Thyroid gland (tissue), 4 donors: ENCODE results near the gene IZUMO4. TPM values are rescaled to one million over a fixed set of nuclear protein-coding genes. Genes with fewer than 3 reads are reported as not detected.

ENCODE experiments used
- DNase-seq, 2 donors: peaks; one replicate each; pipeline ENCODE4 v3.0.0-alpha.2; 2019
- H3K27ac ChIP-seq, 3 donors: fragments of 200-600 bp; sonication (generic); 1 replicate in 2 of 3; 2 replicates in 1 of 3; pipeline ENCODE4 v1.5.1; 2016 to 2019; ENCODE audit warnings: mild to moderate bottlenecking in 1 of 3, moderate library complexity in 1 of 3
- H3K27me3 ChIP-seq: fragments of 200-600 bp; sonication (generic); one replicate; pipeline ENCODE4 v1.5.1; 2019
- H3K36me3 ChIP-seq, 2 donors: fragments of 200-600 bp; sonication (generic); one replicate each; pipeline ENCODE4 v1.5.1; 2016 to 2019
- H3K4me1 ChIP-seq, 2 donors: fragments of 200-600 bp; sonication (generic); one replicate each; pipeline ENCODE4 v1.5.1; 2017 to 2019
- H3K4me3 ChIP-seq, 3 donors: fragments of 200-600 bp; sonication (generic); replicated peaks in 1 of 3; 1 replicate in 2 of 3; 2 replicates in 1 of 3; pipeline ENCODE4 v1.5.1; 2016; ENCODE audit warnings: mild to moderate bottlenecking in 1 of 3
- H3K9me3 ChIP-seq: fragments of 200-600 bp; sonication (generic); one replicate; pipeline ENCODE4 v1.5.1; 2017
- CTCF ChIP-seq, 6 experiments: fragments of 200-600 bp in 3 of 6; fragments of 450-650 bp in 3 of 6; sonication (generic) in 3 of 6; IDR thresholded peaks; one replicate each; pipeline ENCODE4 v1.5.1; 2016 to 2019; ENCODE audit warnings: antibody characterized with exemption in 6 of 6, mild to moderate bottlenecking in 2 of 6, inconsistent platforms in 1 of 6, moderate library complexity in 1 of 6
- POLR2A ChIP-seq, 2 donors: fragments of 450-650 bp; IDR thresholded peaks; one replicate each; pipeline ENCODE4 v1.6.1; 2017; ENCODE audit warnings: antibody characterized with exemption in 2 of 2, mild to moderate bottlenecking in 2 of 2, moderate library complexity in 1 of 2
- WGBS, 2 donors: methylation state at CpG; one replicate each; pipeline ENCODE4 v1.1.5; 2017; 5-methylcytosine and 5-hydroxymethylcytosine counted together
- intact Hi-C: fragments of 100-400 bp; cut with DNase I; formaldehyde crosslinking; loops from one replicate; pipeline ENCODE4 v1.15.1; 2023
- total RNA-seq, 4 donors: library from RNA; depleted of rRNA; stranded (reverse); fragments of >200 nt; gene quantifications; one replicate each; pipeline ENCODE4 v1.2.3, GENCODE V29; 2016

IZUMO4 gene
- total RNA-seq, 4 donors from 2014 or later = 1.1 to 4.2 (median 2.9) TPM

GRCh38 chr19:2072757-2073551, 23.8 kb upstream of the IZUMO4 start:
- no peak for DNase-seq
- intact Hi-C loops = no loop called here
- H3K36me3 ChIP-seq = peaks cover 44 to 56% of the 10 kb centered on the region in 2 donors

GRCh38 chr19:2076526-2076944, 20.2 kb upstream of the IZUMO4 start:
- no peak for DNase-seq
- H3K27ac ChIP-seq = no peak overlapping the region
- 95 to 96% methylated on average over 23 to 31 of the region's 32 CpGs for WGBS, 2 donors
- peaks cover 43 to 57% of the 10 kb centered on the region in 2 donors for H3K36me3 ChIP-seq
- TF ChIP-seq CTCF (IDR thresholded peaks at IDR 0.05) (no peak), POLR2A (IDR thresholded peaks at IDR 0.05) (no peak)
- H3K27me3 ChIP-seq = no peaks in the 10 kb centered on the region
- no peaks in the 10 kb centered on the region for H3K4me1 ChIP-seq
- no peaks in the 10 kb centered on the region for H3K9me3 ChIP-seq
- intact Hi-C loops = no loop called here
- no peak overlapping the region for H3K4me3 ChIP-seq

More at GRCh38 chr19:2072757-2073551, 23.8 kb upstream of the IZUMO4 start:
- 93 to 95% methylated on average over 31 to 32 of the region's 32 CpGs for WGBS, 2 donors
- no peak for TF ChIP-seq CTCF (IDR thresholded peaks at IDR 0.05)
- TF ChIP-seq POLR2A (IDR thresholded peaks at IDR 0.05) = no peak
- peaks cover 3 to 7% of the 10 kb centered on the region in 2 donors for H3K4me1 ChIP-seq
- H3K4me3 ChIP-seq = no peak overlapping the region
- H3K9me3 ChIP-seq = no peaks in the 10 kb centered on the region
- no peak overlapping the region for H3K27ac ChIP-seq
- no peaks in the 10 kb centered on the region for H3K27me3 ChIP-seq

- TF ChIP-seq CTCF (IDR thresholded peaks at IDR 0.05) (no peak), POLR2A (IDR thresholded peaks at IDR 0.05) (no peak)
- no peak overlapping the region for H3K4me3 ChIP-seq
- H3K9me3 ChIP-seq = no peaks in the 10 kb centered on the region
- H3K27ac ChIP-seq = no peak overlapping the region
- no peak for DNase-seq
- H3K27me3 ChIP-seq = no peaks in the 10 kb centered on the region
- 95% methylated on average over 7 of the region's 7 CpGs for WGBS, 2 donors
- H3K4me1 ChIP-seq = no peaks in the 10 kb centered on the region
- peaks cover 39 to 49% of the 10 kb centered on the region in 2 donors for H3K36me3 ChIP-seq
- intact Hi-C loops = no loop called here
Measured at GRCh38 chr19:2077398-2077797, 19.3 kb upstream of the IZUMO4 start.

- intact Hi-C loops = no loop called here
- peaks cover 33 to 42% of the 10 kb centered on the region in 2 donors for H3K36me3 ChIP-seq
- H3K4me3 ChIP-seq = no peak overlapping the region
- TF ChIP-seq CTCF (IDR thresholded peaks at IDR 0.05) = no peak
- TF ChIP-seq POLR2A (IDR thresholded peaks at IDR 0.05) = no peak
- no peak overlapping the region for H3K27ac ChIP-seq
- 96 to 97% methylated on average over 39 to 43 of the region's 44 CpGs for WGBS, 2 donors
- no peak for DNase-seq
- no peaks in the 10 kb centered on the region for H3K9me3 ChIP-seq
- H3K27me3 ChIP-seq = no peaks in the 10 kb centered on the region
- no peaks in the 10 kb centered on the region for H3K4me1 ChIP-seq
Measured at GRCh38 chr19:2077833-2078619, 18.7 kb upstream of the IZUMO4 start.
